WERI-Rb-1 (cell line): Measurements from ENCODE around the gene POU6F1.

ENCODE experiments used
- DNase-seq: peaks from one replicate; pipeline ENCODE4 v3.0.0-alpha.2; 2020
- H3K27ac ChIP-seq: fragments of 250-450 bp; sonication (Bioruptor Pico); 2 replicates; pipeline ENCODE4 v1.5.1; 2020; ENCODE audit warnings: mild to moderate bottlenecking, moderate library complexity
- H3K27me3 ChIP-seq: fragments of 250-450 bp; sonication (Bioruptor Pico); 2 replicates; pipeline ENCODE4 v1.5.1; 2021; ENCODE audit warnings: mild to moderate bottlenecking, low read depth, moderate library complexity; ENCODE audit not compliant: insufficient read depth, severe bottlenecking
- H3K36me3 ChIP-seq: fragments of 250-450 bp; sonication (Bioruptor Pico); 2 replicates; pipeline ENCODE4 v1.5.1; 2020; ENCODE audit warnings: mild to moderate bottlenecking, moderate library complexity
- H3K4me3 ChIP-seq: 2 replicates; pipeline ENCODE4 v1.5.1; 2011; ENCODE audit warnings: low read depth, mild to moderate bottlenecking, control low read depth, low read length
- H3K9me3 ChIP-seq: fragments of 250-450 bp; sonication (Bioruptor Pico); 2 replicates; pipeline ENCODE4 v1.5.1; 2021; ENCODE audit warnings: mild to moderate bottlenecking, moderate library complexity; ENCODE audit not compliant: severe bottlenecking
- TF ChIP-seq, protein P1 (sequence below): IDR thresholded peaks from 2 replicates; pipeline ENCODE4 v1.5.1; 2011; ENCODE audit warnings: low read depth, mild to moderate bottlenecking, control low read depth, inconsistent platforms, low read length

POU6F1 gene

DNA sequence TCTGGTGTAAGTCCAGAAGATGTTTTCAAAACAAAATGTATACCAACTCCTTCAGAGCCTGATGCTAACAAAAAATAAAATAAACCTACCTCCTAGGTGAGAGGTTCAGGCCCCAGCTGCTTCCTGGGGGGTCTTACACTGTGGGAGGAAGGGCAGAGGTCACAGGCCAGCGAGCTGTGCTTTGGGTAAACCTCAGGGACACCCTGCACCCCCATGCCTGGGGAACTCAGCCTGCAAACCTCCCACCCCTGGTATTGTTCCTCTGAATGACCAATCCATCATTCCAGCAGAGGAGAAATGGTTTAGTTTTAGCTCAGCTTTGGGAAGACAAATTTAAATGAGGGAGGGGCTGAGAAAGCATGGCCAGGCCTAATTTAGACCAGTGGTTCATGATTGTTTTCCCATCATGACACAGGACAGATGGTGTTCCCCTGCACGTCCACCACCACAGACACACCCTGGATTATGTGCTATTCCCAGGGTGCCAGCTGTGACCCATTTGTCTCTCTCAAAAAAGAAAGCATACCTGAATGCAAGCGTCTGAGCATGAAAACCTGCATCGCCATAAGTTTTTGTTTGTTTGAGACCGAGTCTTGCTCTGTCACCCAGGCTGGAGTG lies 30.4 kb downstream of the POU6F1 start:
- peak; percentile 42 for DNase-seq
- TF ChIP-seq, protein P1, sequence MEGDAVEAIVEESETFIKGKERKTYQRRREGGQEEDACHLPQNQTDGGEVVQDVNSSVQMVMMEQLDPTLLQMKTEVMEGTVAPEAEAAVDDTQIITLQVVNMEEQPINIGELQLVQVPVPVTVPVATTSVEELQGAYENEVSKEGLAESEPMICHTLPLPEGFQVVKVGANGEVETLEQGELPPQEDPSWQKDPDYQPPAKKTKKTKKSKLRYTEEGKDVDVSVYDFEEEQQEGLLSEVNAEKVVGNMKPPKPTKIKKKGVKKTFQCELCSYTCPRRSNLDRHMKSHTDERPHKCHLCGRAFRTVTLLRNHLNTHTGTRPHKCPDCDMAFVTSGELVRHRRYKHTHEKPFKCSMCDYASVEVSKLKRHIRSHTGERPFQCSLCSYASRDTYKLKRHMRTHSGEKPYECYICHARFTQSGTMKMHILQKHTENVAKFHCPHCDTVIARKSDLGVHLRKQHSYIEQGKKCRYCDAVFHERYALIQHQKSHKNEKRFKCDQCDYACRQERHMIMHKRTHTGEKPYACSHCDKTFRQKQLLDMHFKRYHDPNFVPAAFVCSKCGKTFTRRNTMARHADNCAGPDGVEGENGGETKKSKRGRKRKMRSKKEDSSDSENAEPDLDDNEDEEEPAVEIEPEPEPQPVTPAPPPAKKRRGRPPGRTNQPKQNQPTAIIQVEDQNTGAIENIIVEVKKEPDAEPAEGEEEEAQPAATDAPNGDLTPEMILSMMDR, result no peak
- Histone ChIP-seq H3K4me3 (no peak overlapping the region), H3K27ac (peak overlapping the region; percentile 16; the same call in 1 of the 2 replicates), H3K27me3 (no peaks in the 10 kb centered on the region), H3K36me3 (no peaks in the 10 kb centered on the region), H3K9me3 (no peaks in the 10 kb centered on the region)

DNA sequence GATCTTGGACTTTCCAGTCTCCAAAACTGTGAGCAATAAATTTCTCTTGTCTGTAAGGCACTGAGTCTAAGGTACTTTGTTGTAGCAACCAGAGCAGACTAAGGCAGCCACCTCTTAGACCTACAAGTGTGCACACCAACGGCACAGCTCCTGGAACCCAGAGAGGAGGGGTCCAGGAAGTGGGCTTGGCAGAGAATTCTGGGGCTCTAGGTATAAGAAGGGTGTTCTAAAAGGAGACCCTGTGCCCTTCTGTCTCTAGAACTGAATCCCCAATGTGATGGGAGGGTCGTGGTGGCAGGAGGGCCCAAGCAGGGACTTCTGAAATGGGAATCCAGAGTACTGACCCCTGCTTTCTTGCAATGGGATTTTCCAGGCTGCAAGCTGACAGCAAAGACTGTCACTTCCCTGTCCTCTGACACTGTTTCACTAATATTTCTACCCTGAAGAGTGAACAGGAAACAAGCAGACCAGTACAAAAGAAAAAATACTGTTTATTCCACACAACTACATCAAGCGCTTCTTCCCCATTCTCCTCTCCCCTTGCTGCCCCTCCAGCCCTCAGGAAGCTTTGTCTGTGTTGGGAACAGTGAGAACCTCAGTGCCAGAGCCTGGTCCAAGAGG lies 31.3 kb downstream of the POU6F1 start:
- H3K9me3 ChIP-seq, result no peaks in the 10 kb centered on the region
- no peaks in the 10 kb centered on the region for H3K36me3 ChIP-seq
- no peak overlapping the region for H3K4me3 ChIP-seq
- DNase-seq, result no peak
- TF ChIP-seq, protein P1, result no peak
- peak overlapping the region; percentile 22; the same call in 1 of the 2 replicates for H3K27ac ChIP-seq
- H3K27me3 ChIP-seq, result no peaks in the 10 kb centered on the region

DNA sequence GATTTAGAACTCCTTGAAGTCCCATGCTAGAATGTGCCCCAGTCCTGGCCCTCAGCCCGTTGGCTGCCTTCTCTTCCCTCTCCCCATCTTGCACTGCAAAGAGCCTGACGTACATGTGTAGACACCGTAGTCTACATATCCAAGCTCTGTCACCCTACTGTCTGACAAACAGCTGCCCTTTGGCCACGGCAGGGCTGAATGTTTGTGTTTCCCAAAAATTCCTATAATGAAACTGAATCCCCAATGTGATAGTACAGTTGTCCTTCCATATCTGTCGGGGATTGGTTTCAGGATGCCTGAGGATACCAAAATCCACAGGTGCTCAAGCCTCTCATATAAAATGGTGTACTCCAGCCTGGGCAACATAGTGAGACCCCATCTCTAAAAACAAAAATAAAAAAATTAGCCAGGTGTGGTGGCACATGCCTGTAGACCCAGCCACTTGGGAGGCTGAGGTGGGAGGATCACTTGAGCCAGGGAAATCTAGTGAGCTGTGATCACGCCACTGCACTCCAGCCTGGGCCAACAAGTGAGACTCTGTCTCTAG lies 32.6 kb downstream of the POU6F1 start:
- no peaks in the 10 kb centered on the region for H3K9me3 ChIP-seq
- no peak for DNase-seq
- no peak overlapping the region for H3K4me3 ChIP-seq
- no peaks in the 10 kb centered on the region for H3K27me3 ChIP-seq
- no peaks in the 10 kb centered on the region for H3K36me3 ChIP-seq
- no peak overlapping the region for H3K27ac ChIP-seq
- TF ChIP-seq, protein P1, result no peak

DNA sequence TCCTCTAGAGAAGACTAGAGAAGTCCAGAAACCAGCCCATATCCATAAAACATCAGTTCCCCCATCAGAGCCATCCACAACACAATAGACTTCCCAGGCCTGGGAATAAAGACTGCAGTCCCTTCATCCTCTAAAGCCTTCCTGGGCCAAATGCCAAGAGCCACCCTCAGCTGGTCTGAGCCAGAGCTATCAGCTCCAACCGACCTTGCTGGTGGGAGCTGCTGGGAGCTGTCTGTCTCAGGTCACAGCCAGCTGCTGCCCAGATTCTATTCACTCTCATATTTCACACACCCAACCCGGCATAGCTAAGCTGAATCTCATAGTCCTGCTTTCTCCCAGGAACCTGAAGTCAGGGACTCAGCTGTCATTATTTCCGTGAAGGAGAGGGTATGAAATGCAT lies 34.0 kb downstream of the POU6F1 start:
- peak; percentile 88 for DNase-seq
- Histone ChIP-seq H3K36me3 (no peaks in the 10 kb centered on the region), H3K9me3 (no peaks in the 10 kb centered on the region), H3K27me3 (no peaks in the 10 kb centered on the region), H3K4me3 (peak overlapping the region; percentile 9), H3K27ac (peak overlapping the region; percentile 76)
- TF ChIP-seq, protein P1, result no peak

DNA sequence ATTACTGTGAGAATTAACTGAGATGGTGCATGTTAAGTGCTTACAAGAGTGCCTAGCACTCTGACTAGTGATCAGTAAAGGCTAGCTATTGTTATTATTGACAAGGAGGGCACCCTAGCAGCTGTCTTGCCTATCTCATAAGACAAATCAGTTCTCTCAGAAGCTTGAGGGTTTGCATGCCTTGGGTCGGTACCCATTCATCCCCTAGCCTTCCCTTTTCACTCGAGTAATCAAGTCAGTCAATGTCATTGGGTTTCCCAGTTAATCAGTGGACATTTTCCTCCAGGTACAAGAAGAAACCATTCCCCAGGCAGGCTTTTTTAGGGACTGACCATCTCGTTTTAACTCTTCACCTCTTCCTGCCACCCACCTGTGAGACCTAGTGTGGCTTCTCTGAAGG lies 34.5 kb downstream of the POU6F1 start:
- DNase-seq, result no peak
- H3K27me3 ChIP-seq, result no peaks in the 10 kb centered on the region
- H3K36me3 ChIP-seq, result no peaks in the 10 kb centered on the region
- peak overlapping the region; percentile 76 for H3K27ac ChIP-seq
- TF ChIP-seq, protein P1, result no peak
- no peaks in the 10 kb centered on the region for H3K9me3 ChIP-seq
- no peak overlapping the region; the same call in 1 of the 2 replicates for H3K4me3 ChIP-seq
